Measurements from ENCODE around the gene VSTM2B. TPM values are rescaled to one million over a fixed set of nuclear protein-coding genes. Genes with fewer than 3 reads are reported as not detected.

VSTM2B gene
- polyA plus RNA-seq, 6 donors from 2014 or later = not detected

DNA sequence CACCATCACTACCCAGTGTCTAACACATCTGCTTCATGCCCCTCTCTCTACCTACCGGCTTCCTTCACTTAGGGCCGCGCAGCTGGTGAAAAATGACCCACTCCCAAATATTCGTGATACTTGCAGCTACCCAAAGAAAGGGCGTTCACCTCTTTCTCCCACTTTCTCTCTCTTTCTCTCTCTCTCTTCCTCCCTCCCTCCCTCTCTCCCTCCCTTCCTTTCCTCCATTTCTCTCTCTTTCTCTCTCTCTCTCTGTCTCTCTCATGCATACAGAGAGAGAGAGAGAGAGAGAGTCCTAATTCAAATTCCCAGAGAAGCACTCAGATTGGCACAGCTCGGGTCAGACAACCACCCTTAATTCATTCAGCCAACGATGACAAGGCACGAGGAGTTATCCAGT lies 52.6 kb downstream of the VSTM2B start:
- H3K27me3 Mint-ChIP-seq = peaks cover 43 to 70% (median 60%) of the 10 kb centered on the region in 3 donors
- peaks cover 3 to 10% of the 10 kb centered on the region in 2 donors for H3K36me3 Mint-ChIP-seq
- DNase-seq (no peak), ATAC-seq (ENCODE audit: low read depth in 2 of 2) (no peak)
- H3K27ac Mint-ChIP-seq = no peak overlapping the region
- peaks cover 4 to 9% (median 7%) of the 10 kb centered on the region in 3 donors for H3K4me1 Mint-ChIP-seq
- no peak overlapping the region for H3K4me3 Mint-ChIP-seq
- H3K9me3 Mint-ChIP-seq = peaks cover 0 to 12% (median 6%) of the 10 kb centered on the region in 7 donors

DNA sequence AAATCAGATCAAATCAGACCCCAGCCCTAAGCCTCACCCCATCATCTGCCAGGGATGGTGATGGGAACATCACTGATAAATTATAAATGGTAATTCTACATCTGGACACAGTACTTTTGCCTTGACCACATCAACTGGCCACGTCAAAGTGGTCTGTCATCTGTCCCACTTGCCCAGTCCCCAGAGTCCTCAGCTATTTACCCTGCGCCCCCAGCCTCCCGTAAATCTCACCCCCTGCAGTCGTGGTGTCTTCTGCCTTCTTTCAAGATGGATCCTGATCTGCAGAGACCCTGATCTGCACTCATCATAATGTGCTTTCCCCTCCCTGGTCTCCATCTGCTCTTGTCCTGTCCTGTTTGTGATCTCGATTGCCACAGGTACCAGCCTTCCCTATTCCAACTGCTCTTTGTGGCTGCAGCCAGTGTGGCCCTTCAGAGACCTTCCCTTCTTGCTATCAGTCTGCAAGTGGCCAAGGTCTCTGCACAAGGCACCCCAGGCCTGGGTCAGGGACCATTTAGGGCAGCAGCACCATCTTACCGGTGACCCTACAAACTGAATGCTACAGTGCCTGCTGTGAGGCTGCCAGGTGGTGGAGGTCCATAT lies 53.6 kb downstream of the VSTM2B start:
- DNase-seq = no peak
- peaks cover 38 to 76% (median 61%) of the 10 kb centered on the region in 3 donors for H3K27me3 Mint-ChIP-seq
- no peak overlapping the region for H3K27ac Mint-ChIP-seq
- H3K36me3 Mint-ChIP-seq = peaks cover 3 to 10% of the 10 kb centered on the region in 2 donors
- no peak overlapping the region for H3K4me3 Mint-ChIP-seq
- peaks cover 4 to 9% (median 7%) of the 10 kb centered on the region in 3 donors for H3K4me1 Mint-ChIP-seq
- H3K9me3 Mint-ChIP-seq = peaks cover 0 to 12% (median 6%) of the 10 kb centered on the region in 7 donors
- no peak for ATAC-seq (ENCODE audit: low read depth in 2 of 2)

- DNase-seq = no peak
- peaks cover 30 to 65% (median 48%) of the 10 kb centered on the region in 3 donors for H3K27me3 Mint-ChIP-seq
- ATAC-seq (ENCODE audit: low read depth in 2 of 2) = no peak
- H3K36me3 Mint-ChIP-seq = peaks cover 3 to 10% of the 10 kb centered on the region in 2 donors
- peaks cover 0 to 4% (median 2%) of the 10 kb centered on the region in 3 donors for H3K4me1 Mint-ChIP-seq
- H3K27ac Mint-ChIP-seq = no peak overlapping the region
- peaks cover 0 to 12% (median 5%) of the 10 kb centered on the region in 7 donors for H3K9me3 Mint-ChIP-seq
- no peak overlapping the region for H3K4me3 Mint-ChIP-seq
Observed at GRCh38 chr19:29581398-29581797, 55.6 kb downstream of the VSTM2B start.

DNA sequence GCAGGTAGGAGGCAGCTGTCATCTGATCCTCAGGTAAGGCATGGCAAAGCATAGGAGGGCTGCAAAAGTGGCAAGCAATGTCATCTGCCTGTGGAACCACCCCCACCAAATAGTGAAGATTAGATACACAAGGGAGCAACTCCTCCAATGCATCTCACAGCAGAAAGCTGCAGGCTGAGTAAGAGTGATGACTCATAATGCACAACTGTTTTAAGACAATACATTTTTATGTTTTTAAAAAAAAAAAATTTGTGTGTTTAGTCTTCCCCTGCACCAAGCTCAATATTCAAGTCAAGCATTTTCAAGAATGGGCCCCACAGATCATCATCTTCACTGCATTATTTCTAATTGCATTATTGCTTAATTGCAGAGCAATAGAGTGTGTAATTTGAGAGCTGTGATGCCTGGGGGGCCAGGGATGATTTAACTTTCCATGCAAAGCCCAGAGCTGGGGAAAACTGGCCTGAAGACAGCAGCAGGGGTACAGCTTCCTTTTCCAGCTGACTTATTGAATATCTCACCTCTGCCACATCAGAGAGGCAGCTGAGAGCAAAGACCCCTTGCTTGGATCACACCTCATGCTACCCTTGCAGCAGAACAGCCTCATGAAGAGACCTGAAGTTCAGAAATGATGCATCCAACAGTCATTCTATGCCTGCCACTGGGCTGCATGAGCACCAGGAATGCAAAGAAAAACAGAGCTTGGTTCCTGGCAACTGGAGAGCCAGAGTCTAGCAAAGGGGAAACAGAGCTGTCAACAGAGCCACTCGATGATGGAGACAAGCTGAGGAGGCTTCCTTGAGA lies 57.6 kb downstream of the VSTM2B start:
- Mint-ChIP-seq H3K9me3 (peaks cover 0 to 20% (median 8%) of the 10 kb centered on the region in 7 donors), H3K4me1 (no peaks in the 10 kb centered on the region), H3K4me3 (no peak overlapping the region), H3K27ac (peak overlapping the region in 1 of 6 donors; percentile 77), H3K36me3 (peaks cover 3 to 10% of the 10 kb centered on the region in 2 donors), H3K27me3 (peaks cover 42 to 61% (median 43%) of the 10 kb centered on the region in 3 donors)
- ATAC-seq (ENCODE audit: low read depth in 2 of 2) (no peak), DNase-seq (no peak)

DNA sequence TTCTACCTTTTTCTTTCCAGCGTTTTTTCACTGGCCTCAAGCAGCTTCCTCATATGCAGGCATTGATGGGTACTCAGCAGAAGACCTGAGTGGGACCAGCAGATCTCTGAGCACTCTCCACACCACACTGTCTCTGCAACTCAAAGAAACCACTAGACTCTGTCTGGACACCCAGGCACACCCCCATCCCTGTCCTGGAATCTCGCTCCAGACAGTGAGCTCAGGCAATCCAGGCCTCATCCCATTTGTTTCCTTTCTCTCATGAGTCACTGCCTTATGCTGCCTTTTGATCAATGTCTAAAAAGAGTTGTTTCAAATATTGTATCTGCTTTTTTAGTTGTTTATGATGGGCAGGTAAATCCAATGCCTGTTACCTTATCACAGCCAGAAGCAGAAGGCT lies 60.6 kb downstream of the VSTM2B start:
- H3K36me3 Mint-ChIP-seq = peaks cover 0 to 13% of the 10 kb centered on the region in 2 donors
- DNase-seq = no peak
- ATAC-seq (ENCODE audit: low read depth in 2 of 2) = no peak

GRCh38 chr19:29587059-29587458 lies 61.3 kb downstream of the VSTM2B start:
- Mint-ChIP-seq H3K9me3 (peaks cover 3 to 35% (median 10%) of the 10 kb centered on the region in 7 donors), H3K27me3 (peaks cover 40 to 55% (median 45%) of the 10 kb centered on the region in 3 donors), H3K4me3 (no peak overlapping the region), H3K27ac (no peak overlapping the region), H3K4me1 (no peaks in the 10 kb centered on the region), H3K36me3 (peaks cover 0 to 11% of the 10 kb centered on the region in 2 donors)
- ATAC-seq (ENCODE audit: low read depth in 2 of 2) (no peak), DNase-seq (no peak)

More for the DNA sequence above, 60.6 kb downstream of the VSTM2B start:
- H3K9me3 Mint-ChIP-seq = peaks cover 3 to 39% (median 10%) of the 10 kb centered on the region in 7 donors
- H3K27me3 Mint-ChIP-seq = peaks cover 38 to 50% (median 42%) of the 10 kb centered on the region in 3 donors
- H3K4me3 Mint-ChIP-seq = no peak overlapping the region
- no peaks in the 10 kb centered on the region for H3K4me1 Mint-ChIP-seq
- H3K27ac Mint-ChIP-seq = no peak overlapping the region

DNA sequence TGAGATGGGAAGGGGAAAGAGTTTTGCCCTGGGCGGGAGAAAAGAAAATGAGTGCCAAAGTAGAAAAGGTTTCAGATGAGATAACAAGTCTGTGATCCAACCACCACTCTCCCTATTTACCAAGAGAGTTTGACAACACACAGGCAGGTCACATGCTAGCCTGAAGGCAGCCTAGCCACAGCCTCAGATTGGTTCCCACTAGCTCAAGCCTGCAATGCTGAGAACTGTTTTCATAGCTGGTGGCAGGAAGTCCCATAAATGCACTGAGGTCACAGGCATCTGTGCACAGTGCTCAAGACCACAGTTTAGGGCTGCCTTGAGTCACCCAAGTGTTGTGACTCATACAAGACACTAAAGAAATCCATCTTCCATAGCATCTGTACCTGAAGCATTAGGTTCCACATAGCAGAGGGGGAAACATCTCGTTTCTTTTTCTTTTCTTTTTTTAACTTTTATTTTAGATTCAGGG lies 61.8 kb downstream of the VSTM2B start:
- no peak overlapping the region for H3K27ac Mint-ChIP-seq
- H3K36me3 Mint-ChIP-seq = peaks cover 0 to 11% of the 10 kb centered on the region in 2 donors
- H3K27me3 Mint-ChIP-seq = peaks cover 41 to 56% (median 48%) of the 10 kb centered on the region in 3 donors
- H3K4me1 Mint-ChIP-seq = no peaks in the 10 kb centered on the region
- H3K9me3 Mint-ChIP-seq = peaks cover 3 to 35% (median 10%) of the 10 kb centered on the region in 7 donors
- H3K4me3 Mint-ChIP-seq = no peak overlapping the region
- DNase-seq (no peak), ATAC-seq (ENCODE audit: low read depth in 2 of 2) (no peak)

- ATAC-seq (ENCODE audit: low read depth in 2 of 2) = no peak
- H3K4me3 Mint-ChIP-seq = no peak overlapping the region
Observed at GRCh38 chr19:29588095-29588494, 62.3 kb downstream of the VSTM2B start.

GRCh38 chr19:29590278-29590677 lies 64.5 kb downstream of the VSTM2B start:
- no peak for DNase-seq
- peaks cover 2 to 35% (median 10%) of the 10 kb centered on the region in 7 donors for H3K9me3 Mint-ChIP-seq
- H3K4me3 Mint-ChIP-seq = no peak overlapping the region
- no peak overlapping the region for H3K27ac Mint-ChIP-seq
- peaks cover 0 to 11% of the 10 kb centered on the region in 2 donors for H3K36me3 Mint-ChIP-seq
- H3K27me3 Mint-ChIP-seq = peaks cover 55 to 70% (median 67%) of the 10 kb centered on the region in 3 donors
- H3K4me1 Mint-ChIP-seq = no peaks in the 10 kb centered on the region
- no peak for ATAC-seq (ENCODE audit: low read depth in 2 of 2)

More at GRCh38 chr19:29588095-29588494, 62.3 kb downstream of the VSTM2B start:
- Mint-ChIP-seq H3K9me3 (peaks cover 3 to 35% (median 10%) of the 10 kb centered on the region in 7 donors), H3K27ac (no peak overlapping the region), H3K4me1 (no peaks in the 10 kb centered on the region), H3K27me3 (peaks cover 43 to 56% (median 54%) of the 10 kb centered on the region in 3 donors), H3K36me3 (peaks cover 0 to 11% of the 10 kb centered on the region in 2 donors)
- no peak for DNase-seq

- DNase-seq = no peak
- Mint-ChIP-seq H3K27ac (no peak overlapping the region), H3K9me3 (peaks cover 2 to 35% (median 10%) of the 10 kb centered on the region in 7 donors), H3K4me1 (no peaks in the 10 kb centered on the region), H3K36me3 (peaks cover 0 to 11% of the 10 kb centered on the region in 2 donors), H3K27me3 (peaks cover 46 to 78% (median 62%) of the 10 kb centered on the region in 3 donors), H3K4me3 (no peak overlapping the region)
- no peak for ATAC-seq (ENCODE audit: low read depth in 2 of 2)
Observed at GRCh38 chr19:29591670-29592069, 65.9 kb downstream of the VSTM2B start.

DNA sequence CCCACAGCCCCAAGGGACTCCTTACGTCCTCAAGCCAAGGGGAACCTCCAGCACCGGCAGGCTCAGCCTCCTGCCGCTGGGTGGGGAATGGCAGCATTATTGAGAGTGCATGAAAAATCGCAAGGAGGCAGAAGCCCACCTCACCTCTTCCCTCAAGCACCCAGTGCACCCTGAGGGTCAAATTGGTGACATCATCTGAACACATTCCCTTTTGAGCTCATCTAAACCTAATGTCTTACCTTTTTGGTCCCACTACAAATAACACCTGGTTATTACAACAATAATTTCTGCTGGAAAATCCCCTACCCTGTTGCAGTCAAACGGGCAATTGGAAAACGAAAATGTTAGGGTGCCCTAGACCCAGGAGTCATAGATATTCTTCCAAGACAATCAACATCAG lies 68.1 kb downstream of the VSTM2B start:
- DNase-seq (no peak), ATAC-seq (ENCODE audit: low read depth in 2 of 2) (no peak)
- H3K9me3 Mint-ChIP-seq = peaks cover 2 to 24% (median 6%) of the 10 kb centered on the region in 7 donors
- H3K4me1 Mint-ChIP-seq = no peaks in the 10 kb centered on the region
- no peak overlapping the region for H3K27ac Mint-ChIP-seq
- peaks cover 44 to 81% (median 68%) of the 10 kb centered on the region in 3 donors for H3K27me3 Mint-ChIP-seq
- peaks cover 0 to 10% of the 10 kb centered on the region in 2 donors for H3K36me3 Mint-ChIP-seq
- no peak overlapping the region for H3K4me3 Mint-ChIP-seq

GRCh38 chr19:29596080-29596727 lies 70.4 kb downstream of the VSTM2B start:
- no peak for DNase-seq
- Mint-ChIP-seq H3K27ac (no peak overlapping the region), H3K36me3 (no peaks in the 10 kb centered on the region), H3K4me1 (no peaks in the 10 kb centered on the region), H3K27me3 (peaks cover 35 to 65% (median 53%) of the 10 kb centered on the region in 3 donors), H3K9me3 (peaks cover 0 to under 1% (median 0%) of the 10 kb centered on the region in 7 donors), H3K4me3 (no peak overlapping the region)
- ATAC-seq (ENCODE audit: low read depth in 2 of 2) = no peak

GRCh38 chr19:29596885-29597525 lies 71.2 kb downstream of the VSTM2B start:
- no peaks in the 10 kb centered on the region for H3K9me3 Mint-ChIP-seq
- no peak overlapping the region for H3K4me3 Mint-ChIP-seq
- DNase-seq (no peak), ATAC-seq (ENCODE audit: low read depth in 2 of 2) (no peak)
- H3K27ac Mint-ChIP-seq = no peak overlapping the region
- H3K4me1 Mint-ChIP-seq = no peaks in the 10 kb centered on the region
- peaks cover 30 to 57% (median 45%) of the 10 kb centered on the region in 3 donors for H3K27me3 Mint-ChIP-seq
- H3K36me3 Mint-ChIP-seq = no peaks in the 10 kb centered on the region

Data from naive B cell (primary cell).